Esophagus muscularis mucosa (tissue), 4 donors: ENCODE measurements around the gene ELFN2. TPM values are rescaled to one million over a fixed set of nuclear protein-coding genes. Genes with fewer than 3 reads are reported as not detected.

Source experiments
- DNase-seq: peaks from one replicate; pipeline ENCODE4 v3.0.0-alpha.2; 2017; ENCODE audit errors: extremely low spot score
- H3K27ac ChIP-seq, 4 donors: fragments of 200-600 bp; sonication (generic); replicated peaks in 1 of 4; 1 replicate in 3 of 4; 2 replicates in 1 of 4; pipeline ENCODE4 v1.5.1; 2016 to 2019; ENCODE audit warnings: mild to moderate bottlenecking in 1 of 4
- H3K27me3 ChIP-seq, 4 donors: fragments of 200-600 bp; sonication (generic); one replicate each; pipeline versions ENCODE4 v1.5.1 to v1.6.0; 2016 to 2019
- H3K36me3 ChIP-seq, 4 donors: fragments of 200-600 bp; sonication (generic); one replicate each; pipeline ENCODE4 v1.5.1; 2016 to 2019
- H3K4me1 ChIP-seq, 4 donors: fragments of 200-600 bp; sonication (generic); one replicate each; pipeline ENCODE4 v1.5.1; 2016 to 2019
- H3K4me3 ChIP-seq, 4 donors: fragments of 200-600 bp; sonication (generic); 1 replicate in 2 of 4; 2 replicates in 2 of 4; pipeline ENCODE4 v1.5.1; 2016 to 2019; ENCODE audit warnings: mild to moderate bottlenecking in 4 of 4, moderate library complexity in 1 of 4
- H3K9me3 ChIP-seq, 4 donors: fragments of 200-600 bp; sonication (generic); 1 replicate in 3 of 4; 2 replicates in 1 of 4; pipeline ENCODE4 v1.5.1; 2016 to 2019
- EP300 ChIP-seq: sonication (generic); formaldehyde crosslinking; IDR thresholded peaks from one replicate; pipeline ENCODE4 v1.6.1; 2017; ENCODE audit warnings: antibody characterized with exemption
- POLR2A ChIP-seq: fragments of 450-650 bp; IDR thresholded peaks from one replicate; pipeline ENCODE4 v1.6.1; 2017; ENCODE audit warnings: antibody characterized with exemption, moderate library complexity, mild to moderate bottlenecking, low read depth
- POLR2AphosphoS5 ChIP-seq, 2 donors: sonication (generic); formaldehyde crosslinking; IDR thresholded peaks; one replicate each; pipeline ENCODE4 v1.6.1; 2017; ENCODE audit warnings: antibody characterized with exemption in 2 of 2
- WGBS: methylation state at CpG from one replicate; pipeline ENCODE4 v1.1.5; 2018; 5-methylcytosine and 5-hydroxymethylcytosine counted together
- intact Hi-C: fragments of 100-400 bp; cut with DNase I; formaldehyde crosslinking; loops from one replicate; pipeline ENCODE4 v1.15.1; 2023
- total RNA-seq, 4 donors: library from RNA; depleted of rRNA; stranded (reverse); fragments of >200 nt; gene quantifications; one replicate each; pipeline versions ENCODE4 v1.1.0 to v1.2.1, GENCODE V29; 2016
- TF ChIP-seq, protein P1 (sequence below), 3 experiments: fragments of 200-600 bp in 2 of 3; fragments of 450-650 bp in 1 of 3; sonication (generic) in 2 of 3; IDR thresholded peaks; one replicate each; pipeline ENCODE4 v1.5.1; 2017 to 2019; ENCODE audit warnings: antibody characterized with exemption in 3 of 3, mild to moderate bottlenecking in 2 of 3, moderate library complexity in 1 of 3

ELFN2 gene, protein sequence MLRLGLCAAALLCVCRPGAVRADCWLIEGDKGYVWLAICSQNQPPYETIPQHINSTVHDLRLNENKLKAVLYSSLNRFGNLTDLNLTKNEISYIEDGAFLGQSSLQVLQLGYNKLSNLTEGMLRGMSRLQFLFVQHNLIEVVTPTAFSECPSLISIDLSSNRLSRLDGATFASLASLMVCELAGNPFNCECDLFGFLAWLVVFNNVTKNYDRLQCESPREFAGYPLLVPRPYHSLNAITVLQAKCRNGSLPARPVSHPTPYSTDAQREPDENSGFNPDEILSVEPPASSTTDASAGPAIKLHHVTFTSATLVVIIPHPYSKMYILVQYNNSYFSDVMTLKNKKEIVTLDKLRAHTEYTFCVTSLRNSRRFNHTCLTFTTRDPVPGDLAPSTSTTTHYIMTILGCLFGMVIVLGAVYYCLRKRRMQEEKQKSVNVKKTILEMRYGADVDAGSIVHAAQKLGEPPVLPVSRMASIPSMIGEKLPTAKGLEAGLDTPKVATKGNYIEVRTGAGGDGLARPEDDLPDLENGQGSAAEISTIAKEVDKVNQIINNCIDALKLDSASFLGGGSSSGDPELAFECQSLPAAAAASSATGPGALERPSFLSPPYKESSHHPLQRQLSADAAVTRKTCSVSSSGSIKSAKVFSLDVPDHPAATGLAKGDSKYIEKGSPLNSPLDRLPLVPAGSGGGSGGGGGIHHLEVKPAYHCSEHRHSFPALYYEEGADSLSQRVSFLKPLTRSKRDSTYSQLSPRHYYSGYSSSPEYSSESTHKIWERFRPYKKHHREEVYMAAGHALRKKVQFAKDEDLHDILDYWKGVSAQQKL
- total RNA-seq, result under 1 TPM in 2 of 4 donors, not detected in 2; 0.17 TPM

DNA sequence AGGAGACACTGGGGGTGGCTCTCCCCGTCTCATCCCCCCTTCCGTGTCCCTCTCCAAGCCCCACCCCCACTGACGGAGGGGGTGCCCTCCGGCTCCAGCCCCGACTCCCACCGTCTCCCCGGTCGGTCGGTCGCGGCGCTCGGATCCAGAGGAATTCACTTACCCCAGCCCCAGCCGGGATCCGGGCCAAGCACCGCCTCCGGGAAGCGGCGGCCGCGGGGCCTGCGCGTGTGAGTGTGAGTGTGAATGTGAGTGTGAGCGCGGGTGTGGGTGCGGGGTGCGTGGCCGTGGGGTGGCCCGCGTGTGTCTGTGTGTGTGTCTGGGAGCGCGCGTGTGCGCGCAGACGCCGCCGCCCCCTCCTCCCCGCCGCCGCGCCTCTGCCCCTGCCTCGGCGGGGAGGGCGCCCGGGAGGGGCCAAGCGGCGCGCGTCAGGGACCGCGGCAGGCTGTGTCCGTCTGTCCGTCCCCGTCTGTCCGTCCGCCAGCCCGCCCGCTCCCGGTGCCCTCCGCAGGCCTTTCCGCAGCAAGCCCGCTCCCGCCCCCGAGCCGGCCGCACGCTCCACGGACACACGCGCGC, at the start of gene ELFN2:
Gene ELFN2, minus strand, starts transcription at position 345 of the 576 bp plus-strand sequence. CDS start 51,945 bp downstream, outside the sequence.
- peak within 1 kb of the TSS; percentile 50 to 57 (median 52) for H3K4me3 ChIP-seq
- intact Hi-C loops, result no loop called here
- no peak for DNase-seq
- H3K27me3 ChIP-seq, result peaks cover 0 to 99% (median 34%) of the 10 kb centered on the region in 4 donors
- H3K36me3 ChIP-seq, result no peaks in the 10 kb centered on the region
- no peak within 1 kb of the TSS for H3K27ac ChIP-seq
- H3K4me1 ChIP-seq, result peaks cover 9 to 24% (median 21%) of the 10 kb centered on the region in 4 donors
- no CpG with 5 or more reads among the region's 72 CpGs for WGBS
- H3K9me3 ChIP-seq, result peaks cover 0 to 2% (median under 1%) of the 10 kb centered on the region in 4 donors
- TF ChIP-seq EP300 (no peak), POLR2AphosphoS5 (IDR thresholded peaks at IDR 0.05) (no peak)

DNA sequence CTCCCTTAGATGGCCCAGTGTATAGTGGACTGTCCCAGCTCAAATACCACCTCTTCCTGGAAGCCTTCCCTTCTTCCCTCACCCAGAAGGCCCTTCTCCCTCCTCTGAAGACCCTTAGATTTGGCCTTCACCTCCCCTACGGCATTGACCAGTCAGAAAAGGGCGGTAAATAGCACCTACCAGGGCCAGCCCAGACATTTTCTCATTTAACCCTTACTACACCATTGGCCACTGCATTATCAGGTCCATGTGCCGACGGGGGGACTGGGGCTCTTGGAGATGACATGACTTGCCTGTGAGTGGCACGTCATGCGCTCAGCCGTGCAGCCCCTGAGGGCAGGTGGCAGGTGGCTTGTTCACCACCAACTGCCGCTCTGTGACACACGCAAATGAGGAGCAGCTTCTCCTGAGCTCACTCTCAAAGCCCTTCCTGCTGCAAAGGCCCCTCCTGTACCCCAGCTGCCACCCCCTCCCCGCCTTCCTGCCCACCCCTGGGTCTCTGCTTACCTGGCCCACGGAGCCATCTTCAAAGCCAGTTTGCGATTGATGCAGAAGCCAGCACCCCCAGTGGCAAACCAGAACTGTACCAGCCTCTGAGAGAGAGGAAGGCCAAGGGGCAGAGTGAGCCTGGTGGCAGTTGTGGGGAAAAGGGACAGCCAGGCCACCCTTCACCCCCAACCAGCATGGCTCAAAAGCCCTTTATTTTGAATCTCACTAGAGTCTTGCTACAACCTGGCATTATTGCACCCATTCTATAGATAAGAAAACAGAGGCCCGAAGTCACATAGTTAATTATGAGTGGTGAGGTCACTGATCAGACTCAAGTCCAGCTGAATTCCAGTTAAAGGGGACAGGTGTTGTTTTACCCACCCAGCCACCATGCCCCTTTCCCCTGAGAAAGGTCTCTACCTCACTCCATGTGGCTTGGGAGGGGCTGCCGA, 49.4 kb upstream of the ELFN2 start:
- intact Hi-C loops, result no loop called here
- H3K4me1 ChIP-seq, result no peaks in the 10 kb centered on the region

DNA sequence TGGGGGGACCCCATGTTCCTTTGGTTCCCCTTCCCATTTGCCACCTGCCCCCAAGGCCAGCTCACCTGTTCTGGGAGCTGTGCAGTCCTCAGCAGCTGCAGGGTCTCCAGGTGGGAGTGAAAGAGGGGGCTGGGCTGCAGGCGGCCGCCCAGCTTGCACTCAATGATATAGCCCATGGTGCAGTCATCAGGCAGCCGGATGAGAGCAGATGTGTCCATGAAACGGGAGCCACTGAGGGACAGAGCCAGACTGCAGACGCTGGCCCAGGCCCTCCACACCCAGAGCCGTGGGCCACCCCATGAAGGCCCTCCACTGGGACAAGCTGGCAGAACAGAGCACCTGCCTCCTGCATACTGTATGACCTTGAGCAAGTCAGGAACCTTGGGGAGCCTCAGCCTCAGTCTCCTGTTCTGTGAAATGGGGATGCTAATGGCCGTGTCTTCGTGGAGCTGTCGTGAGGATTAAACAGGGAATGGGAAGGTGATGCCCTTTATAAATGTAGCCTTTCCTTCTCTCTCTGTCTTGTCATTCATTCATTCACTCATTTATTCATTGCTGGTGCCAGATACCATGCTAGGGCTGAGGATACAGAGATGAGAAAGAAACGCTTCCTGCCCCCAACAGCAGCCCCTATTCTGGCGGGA, 47.3 kb upstream of the ELFN2 start:
- peaks cover 0 to 58% (median 12%) of the 10 kb centered on the region in 4 donors for H3K36me3 ChIP-seq
- no peak overlapping the region for H3K4me3 ChIP-seq
- no peak overlapping the region for H3K27ac ChIP-seq
- TF ChIP-seq, protein P1, sequence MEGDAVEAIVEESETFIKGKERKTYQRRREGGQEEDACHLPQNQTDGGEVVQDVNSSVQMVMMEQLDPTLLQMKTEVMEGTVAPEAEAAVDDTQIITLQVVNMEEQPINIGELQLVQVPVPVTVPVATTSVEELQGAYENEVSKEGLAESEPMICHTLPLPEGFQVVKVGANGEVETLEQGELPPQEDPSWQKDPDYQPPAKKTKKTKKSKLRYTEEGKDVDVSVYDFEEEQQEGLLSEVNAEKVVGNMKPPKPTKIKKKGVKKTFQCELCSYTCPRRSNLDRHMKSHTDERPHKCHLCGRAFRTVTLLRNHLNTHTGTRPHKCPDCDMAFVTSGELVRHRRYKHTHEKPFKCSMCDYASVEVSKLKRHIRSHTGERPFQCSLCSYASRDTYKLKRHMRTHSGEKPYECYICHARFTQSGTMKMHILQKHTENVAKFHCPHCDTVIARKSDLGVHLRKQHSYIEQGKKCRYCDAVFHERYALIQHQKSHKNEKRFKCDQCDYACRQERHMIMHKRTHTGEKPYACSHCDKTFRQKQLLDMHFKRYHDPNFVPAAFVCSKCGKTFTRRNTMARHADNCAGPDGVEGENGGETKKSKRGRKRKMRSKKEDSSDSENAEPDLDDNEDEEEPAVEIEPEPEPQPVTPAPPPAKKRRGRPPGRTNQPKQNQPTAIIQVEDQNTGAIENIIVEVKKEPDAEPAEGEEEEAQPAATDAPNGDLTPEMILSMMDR (IDR thresholded peaks at IDR 0.05), result no peak
- TF ChIP-seq POLR2AphosphoS5 (IDR thresholded peaks at IDR 0.05) (no peak), POLR2A (no peak), EP300 (no peak)
- WGBS, result 77% methylated on average over 9 of the region's 11 CpGs
- no peak for DNase-seq
- no peaks in the 10 kb centered on the region for H3K4me1 ChIP-seq
- intact Hi-C loops, result no loop called here
- H3K9me3 ChIP-seq, result no peaks in the 10 kb centered on the region
- H3K27me3 ChIP-seq, result peaks cover 0 to 94% (median 0%) of the 10 kb centered on the region in 4 donors

More for the DNA sequence above, 49.4 kb upstream of the ELFN2 start:
- peaks cover 0 to 96% (median 0%) of the 10 kb centered on the region in 4 donors for H3K27me3 ChIP-seq
- no peak overlapping the region for H3K27ac ChIP-seq
- DNase-seq, result no peak
- no peaks in the 10 kb centered on the region for H3K9me3 ChIP-seq
- 78% methylated on average over 5 of the region's 14 CpGs for WGBS
- H3K36me3 ChIP-seq, result peaks cover 0 to 63% (median 12%) of the 10 kb centered on the region in 4 donors
- TF ChIP-seq, protein P1 (IDR thresholded peaks at IDR 0.05), result no peak
- TF ChIP-seq POLR2A (no peak), POLR2AphosphoS5 (IDR thresholded peaks at IDR 0.05) (no peak), EP300 (no peak)
- no peak overlapping the region for H3K4me3 ChIP-seq

DNA sequence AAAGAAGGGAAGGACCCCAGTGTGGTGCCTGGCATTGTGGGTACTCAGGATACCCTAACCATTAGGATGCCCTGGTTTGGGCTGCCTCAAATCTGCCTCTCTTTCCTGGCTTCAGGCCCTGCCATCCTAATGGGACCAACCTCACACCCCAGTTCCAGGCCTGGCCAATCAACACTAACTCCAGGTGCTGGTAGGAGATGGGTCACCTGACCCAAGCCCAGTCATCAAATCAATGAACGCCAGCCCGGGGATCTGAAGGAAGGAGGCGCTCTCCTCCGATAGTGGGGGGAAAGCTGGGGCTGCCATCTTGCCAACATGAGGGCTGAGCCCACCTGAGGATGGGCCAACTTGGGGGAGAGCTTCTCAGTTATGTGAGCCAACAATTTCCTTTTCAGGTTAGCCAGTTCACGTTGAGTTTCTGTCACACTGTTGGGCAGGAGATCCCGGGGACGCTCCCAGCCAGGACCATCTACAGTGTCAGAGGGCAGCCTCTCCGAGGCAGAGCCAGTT, 46.2 kb upstream of the ELFN2 start:
- H3K27ac ChIP-seq, result no peak overlapping the region
- peaks cover 0 to 93% (median 0%) of the 10 kb centered on the region in 4 donors for H3K27me3 ChIP-seq
- DNase-seq, result no peak
- H3K9me3 ChIP-seq, result no peaks in the 10 kb centered on the region
- no peak overlapping the region for H3K4me3 ChIP-seq
- H3K4me1 ChIP-seq, result no peaks in the 10 kb centered on the region
- TF ChIP-seq POLR2AphosphoS5 (IDR thresholded peaks at IDR 0.05) (no peak), EP300 (no peak), POLR2A (no peak)
- TF ChIP-seq, protein P1 (IDR thresholded peaks at IDR 0.05), result no peak
- intact Hi-C loops, result no loop called here
- 76% methylated on average over 4 of the region's 8 CpGs for WGBS
- H3K36me3 ChIP-seq, result peaks cover 0 to 52% (median 10%) of the 10 kb centered on the region in 4 donors
